ENCODE measurements around the gene KCNC3.

The KCNC3 gene

GRCh38 chr19:50272263-50272897 is 56.8 kb downstream of the KCNC3 start:
- no peak for DNase-seq

- no peak for DNase-seq
Observed at GRCh38 chr19:50269653-50270052, 59.5 kb downstream of the KCNC3 start.

- no peak for DNase-seq
Observed at GRCh38 chr19:50268501-50268900, 60.7 kb downstream of the KCNC3 start.

DNA sequence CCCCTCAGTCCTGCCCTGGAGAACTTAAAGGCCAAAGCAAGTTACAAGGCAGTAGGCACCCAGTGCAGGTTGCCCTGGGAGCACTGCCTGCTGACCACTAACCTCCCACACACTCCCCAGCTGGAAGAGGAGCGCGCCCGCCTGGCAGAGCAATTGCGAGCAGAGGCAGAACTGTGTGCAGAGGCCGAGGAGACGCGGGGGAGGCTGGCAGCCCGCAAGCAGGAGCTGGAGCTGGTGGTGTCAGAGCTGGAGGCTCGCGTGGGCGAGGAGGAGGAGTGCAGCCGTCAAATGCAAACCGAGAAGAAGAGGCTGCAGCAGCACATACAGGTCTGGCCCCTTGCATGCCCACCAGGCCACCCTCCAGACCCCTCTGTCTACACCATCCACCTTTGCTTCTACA is 61.1 kb downstream of the KCNC3 start:
- no peak for DNase-seq

- DNase-seq = no peak
Observed at GRCh38 chr19:50266896-50267295, 62.3 kb downstream of the KCNC3 start.

DNA sequence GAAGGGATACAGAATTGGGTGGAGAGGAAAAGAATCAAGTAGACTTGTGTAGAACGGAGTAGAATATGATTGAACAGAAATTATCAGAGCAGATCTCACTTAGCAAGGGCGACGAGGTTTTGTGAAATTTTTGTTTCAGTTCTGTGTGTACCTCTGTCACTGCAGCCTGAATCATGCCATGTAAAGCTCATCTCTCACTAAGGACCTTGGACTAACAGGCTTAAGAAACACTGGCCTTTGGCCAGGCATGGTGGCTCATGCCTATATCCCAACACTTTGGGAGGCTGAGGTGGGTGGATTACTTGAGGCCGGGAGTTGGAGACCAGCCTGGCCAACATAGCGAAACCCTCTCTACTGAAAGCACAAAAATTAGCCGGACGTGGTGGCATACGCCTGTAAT is 63.1 kb downstream of the KCNC3 start:
- no peak for DNase-seq

GRCh38 chr19:50264483-50265186 is 64.5 kb downstream of the KCNC3 start:
- no peak for DNase-seq

DNA sequence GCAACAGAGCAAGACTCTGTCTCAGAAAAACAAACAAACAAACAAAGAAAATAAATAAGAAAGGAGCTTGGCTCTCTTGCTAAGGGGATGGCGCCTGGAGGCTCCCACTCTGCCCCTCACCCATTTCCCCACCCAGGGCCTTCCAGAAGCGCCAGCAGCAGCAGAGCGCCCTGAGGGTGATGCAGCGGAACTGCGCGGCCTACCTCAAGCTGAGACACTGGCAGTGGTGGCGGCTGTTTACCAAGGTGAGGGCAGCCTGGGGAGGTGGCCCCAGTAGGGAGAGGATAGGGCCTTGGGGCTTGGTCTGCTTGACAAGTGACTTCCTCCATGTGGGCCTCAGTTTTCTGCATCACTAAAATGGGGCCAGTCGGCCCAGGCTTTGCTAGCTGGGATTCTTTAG is 66.0 kb downstream of the KCNC3 start:
- no peak for DNase-seq

Data from 8988T (cell line).